Measurements from ENCODE around the gene PTMS.

GRCh38 chr12:6735448-6736191 lies 30.5 kb upstream of the PTMS start:
- TF ChIP-seq, protein P1, sequence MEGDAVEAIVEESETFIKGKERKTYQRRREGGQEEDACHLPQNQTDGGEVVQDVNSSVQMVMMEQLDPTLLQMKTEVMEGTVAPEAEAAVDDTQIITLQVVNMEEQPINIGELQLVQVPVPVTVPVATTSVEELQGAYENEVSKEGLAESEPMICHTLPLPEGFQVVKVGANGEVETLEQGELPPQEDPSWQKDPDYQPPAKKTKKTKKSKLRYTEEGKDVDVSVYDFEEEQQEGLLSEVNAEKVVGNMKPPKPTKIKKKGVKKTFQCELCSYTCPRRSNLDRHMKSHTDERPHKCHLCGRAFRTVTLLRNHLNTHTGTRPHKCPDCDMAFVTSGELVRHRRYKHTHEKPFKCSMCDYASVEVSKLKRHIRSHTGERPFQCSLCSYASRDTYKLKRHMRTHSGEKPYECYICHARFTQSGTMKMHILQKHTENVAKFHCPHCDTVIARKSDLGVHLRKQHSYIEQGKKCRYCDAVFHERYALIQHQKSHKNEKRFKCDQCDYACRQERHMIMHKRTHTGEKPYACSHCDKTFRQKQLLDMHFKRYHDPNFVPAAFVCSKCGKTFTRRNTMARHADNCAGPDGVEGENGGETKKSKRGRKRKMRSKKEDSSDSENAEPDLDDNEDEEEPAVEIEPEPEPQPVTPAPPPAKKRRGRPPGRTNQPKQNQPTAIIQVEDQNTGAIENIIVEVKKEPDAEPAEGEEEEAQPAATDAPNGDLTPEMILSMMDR (IDR thresholded peaks at IDR 0.05): peak; percentile 79 to 87 (median 85)
- TF ChIP-seq POLR2A (IDR thresholded peaks at IDR 0.05): no peak
